GM21515 (cell line): ENCODE measurements around the gene MAGI1.
"Not testable (repeated sequence)": the region's sequence is repeated elsewhere in the genome, so short reads cannot be mapped to it uniquely, and the experiment has no call there.

ENCODE experiments used
- ATAC-seq: cut with Tn5 transposase; IDR thresholded peaks from one replicate; pipeline ENCODE4 v1.9.1; 2021; ENCODE audit not compliant: unreplicated experiment

The MAGI1 gene

DNA sequence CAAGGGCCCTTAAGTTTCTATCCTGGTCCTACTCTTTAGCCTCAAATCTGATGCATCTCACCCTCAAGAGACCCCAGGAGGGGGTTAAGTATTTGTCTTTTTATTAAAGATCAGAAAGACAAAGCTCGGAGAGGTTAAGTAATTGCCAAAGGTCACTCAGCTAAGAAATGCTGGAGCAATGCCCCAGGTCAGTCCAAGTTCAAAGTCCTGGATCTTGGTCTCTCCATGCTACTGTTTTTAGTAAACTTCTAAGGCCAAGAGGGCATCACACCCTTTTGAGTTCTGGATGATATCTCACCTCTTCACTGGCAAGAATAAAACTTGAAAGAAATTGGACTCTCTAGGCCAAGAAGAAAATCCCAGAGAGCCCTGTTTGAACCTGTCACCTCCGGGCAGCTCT is 488.6 kb downstream of the MAGI1 start:
- ATAC-seq = no peak

DNA sequence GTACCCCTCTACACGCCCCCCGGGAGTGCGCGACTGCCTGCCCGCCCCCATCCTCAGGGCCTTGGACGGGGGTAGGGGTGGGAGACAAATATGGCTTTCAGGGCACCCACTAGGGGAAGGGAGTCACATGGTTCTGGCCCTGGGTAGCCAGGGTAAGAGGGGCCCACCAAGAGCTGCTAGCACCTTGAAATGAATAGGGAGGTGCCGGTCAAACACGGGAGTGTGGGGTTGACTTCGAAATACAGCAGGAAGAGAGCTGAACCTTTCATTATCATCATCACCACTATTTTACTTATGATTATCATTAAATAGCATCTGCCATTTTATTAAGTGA is 489.1 kb downstream of the MAGI1 start:
- ATAC-seq = no peak

DNA sequence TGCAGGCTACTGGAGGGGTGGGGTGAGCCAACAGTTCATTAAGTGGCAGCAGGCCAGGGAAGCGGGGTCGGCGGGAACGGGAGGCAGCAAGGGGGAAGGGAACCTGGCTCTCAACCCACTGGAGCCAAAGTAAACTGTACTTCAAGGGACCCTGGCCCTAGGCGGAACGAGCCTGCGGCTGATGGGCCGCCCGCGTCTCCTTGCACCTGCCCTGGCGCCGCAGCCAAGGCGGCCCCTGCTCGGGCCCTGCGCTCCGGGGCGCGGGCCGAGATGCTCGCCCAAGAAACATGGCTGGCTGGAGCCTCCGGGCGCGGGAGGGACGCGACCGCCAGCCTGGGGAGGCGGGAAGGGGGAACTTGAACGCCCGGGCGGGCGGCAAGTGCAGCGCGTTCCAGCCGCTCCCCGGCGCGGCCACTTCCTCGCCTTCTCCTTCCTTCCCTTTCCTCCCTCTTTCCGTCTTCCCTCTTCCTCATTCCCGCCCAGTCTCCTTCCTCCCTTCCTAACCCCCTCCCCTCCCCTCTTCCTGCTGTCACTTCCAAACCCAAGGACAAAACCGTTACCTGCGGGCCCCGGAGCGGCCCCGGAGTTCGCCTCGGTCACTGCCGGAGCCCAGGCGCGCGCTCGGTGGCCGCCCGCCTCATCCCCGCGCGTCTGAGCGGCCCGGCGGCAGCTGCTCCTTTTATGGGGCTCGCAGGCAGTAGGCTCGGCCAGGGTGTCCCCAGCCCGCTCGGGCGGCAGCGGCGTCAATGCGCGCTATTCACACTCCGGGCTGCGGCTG is 489.7 kb downstream of the MAGI1 start:
- no peak for ATAC-seq

DNA sequence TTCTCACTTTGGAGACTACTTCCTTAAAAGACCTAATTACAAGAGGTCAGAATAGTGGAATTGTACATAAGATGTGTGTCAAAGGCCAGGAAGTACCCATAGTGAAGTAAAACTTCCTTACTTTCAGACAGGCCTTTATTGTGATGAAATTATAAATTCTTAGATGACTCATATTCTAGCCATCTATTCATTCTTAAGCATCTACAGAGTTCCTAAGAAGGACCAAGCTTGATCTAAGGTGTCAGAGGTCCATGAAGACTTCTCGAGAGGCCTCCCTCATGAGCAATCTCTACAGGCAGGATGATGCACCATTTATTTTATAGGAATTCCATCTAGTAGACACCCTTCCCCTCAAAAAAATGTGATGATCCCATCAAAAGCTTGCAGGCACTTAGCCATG is 493.3 kb downstream of the MAGI1 start:
- no peak for ATAC-seq

DNA sequence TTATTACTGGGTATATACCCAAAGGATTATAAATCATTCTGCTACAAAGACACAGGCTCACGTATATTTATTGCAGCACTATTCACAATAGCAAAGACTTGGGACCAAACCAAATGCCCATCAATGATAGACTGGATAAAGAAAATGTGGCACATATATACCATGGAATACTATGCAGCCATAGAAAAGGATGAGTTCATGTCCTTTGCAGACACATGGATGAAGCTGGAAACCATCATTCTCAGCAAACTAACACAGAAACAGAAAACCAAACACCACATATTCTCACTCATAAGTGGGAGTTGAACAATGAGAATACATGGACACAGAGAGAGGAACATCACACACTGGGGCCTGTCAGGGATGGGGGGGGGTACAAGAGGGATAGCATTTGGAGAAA is 495.3 kb downstream of the MAGI1 start:
- ATAC-seq = not testable (repeated sequence)

DNA sequence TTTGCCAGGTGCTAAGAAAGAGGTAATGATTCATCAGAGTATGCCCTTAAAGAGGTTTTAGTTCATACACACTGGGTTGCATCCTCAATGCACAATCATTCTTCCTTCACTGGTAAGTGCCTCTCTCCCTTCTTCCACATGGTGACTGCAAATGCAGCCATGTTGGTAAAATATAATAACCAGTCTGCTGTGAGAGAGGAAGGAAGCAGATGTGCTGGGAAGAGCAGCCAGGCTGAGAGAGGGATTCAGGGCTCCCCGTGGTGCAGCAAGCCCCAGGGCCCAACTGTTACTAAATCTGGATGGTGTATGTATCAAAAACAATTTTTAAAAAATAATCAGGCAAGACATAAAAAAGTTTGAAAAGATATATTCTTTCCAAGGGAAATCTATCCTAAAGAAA is 498.1 kb downstream of the MAGI1 start:
- no peak for ATAC-seq

DNA sequence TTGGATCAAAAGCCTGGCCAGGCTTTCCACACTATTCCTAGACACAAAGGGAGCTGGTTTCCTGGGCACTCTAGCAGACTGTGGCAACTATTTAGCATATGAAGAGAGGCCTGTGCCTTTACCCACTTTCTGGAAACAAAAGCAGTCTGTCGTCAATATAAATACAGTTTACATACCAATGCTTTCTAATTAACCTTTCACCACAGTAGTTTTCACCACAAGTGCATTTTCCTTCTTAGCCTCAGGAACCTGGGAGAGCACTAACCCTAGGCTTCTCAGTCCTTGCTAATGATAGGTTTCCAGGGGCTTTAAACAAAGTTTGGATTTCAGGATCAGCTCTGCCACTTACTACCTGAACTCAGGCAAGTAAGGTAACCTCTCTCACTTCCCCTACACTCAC is 499.1 kb downstream of the MAGI1 start:
- no peak for ATAC-seq

DNA sequence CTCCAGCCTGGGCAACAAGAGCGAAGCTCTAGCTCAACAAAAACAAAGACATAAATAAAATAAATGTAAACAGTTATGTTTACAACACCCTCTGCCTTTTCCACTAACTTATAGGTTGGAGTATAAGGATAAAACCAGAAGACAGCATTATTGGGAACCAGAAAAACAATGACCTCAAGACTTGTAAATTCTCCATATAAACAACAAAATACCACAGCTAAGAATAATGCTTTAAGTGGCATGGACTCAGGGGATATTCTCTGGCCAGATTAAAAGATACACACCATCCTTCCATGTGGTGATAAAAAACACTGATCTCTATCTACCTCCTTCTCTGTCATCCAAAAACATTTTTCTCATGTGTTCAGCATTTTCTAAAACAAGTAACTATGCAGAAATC is 500.6 kb downstream of the MAGI1 start:
- no peak for ATAC-seq

DNA sequence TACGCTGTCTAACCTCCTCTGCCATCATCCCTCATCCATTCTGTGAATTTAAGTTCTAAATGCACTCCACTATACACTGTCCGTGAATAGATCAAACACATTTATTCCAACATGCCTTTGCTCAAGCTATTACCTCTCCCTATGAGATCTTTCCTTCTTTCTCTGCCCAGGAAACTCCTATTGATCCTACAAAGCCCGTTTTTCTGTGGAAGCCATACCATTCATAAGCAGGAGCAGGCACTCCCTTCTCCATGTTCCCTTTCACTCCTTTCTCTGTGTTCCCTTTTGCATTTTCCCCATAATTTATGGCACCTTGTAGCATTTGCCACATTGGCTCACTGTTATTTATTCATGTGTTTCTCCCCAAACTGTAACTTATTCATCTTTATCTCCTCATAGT is 501.6 kb downstream of the MAGI1 start:
- no peak for ATAC-seq

DNA sequence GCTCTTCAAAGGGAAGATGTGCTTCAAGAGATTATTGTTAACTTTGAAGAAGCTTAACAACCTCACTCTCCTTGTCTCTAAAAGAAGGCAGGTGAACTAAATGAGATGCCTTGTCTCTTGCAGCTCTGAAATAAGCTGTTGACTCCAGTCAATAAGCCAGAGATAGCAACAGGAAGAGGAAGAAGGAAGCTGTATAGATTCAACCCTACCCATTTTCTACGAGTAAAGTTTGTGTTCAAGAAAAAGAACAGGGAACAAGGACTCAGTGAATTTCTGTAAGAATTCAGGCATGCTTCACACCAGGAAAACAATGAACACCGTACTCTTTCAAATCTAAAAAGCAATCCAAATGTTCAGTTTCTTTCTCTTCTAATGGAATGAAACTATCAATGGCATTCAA is 503.5 kb downstream of the MAGI1 start:
- ATAC-seq = no peak

DNA sequence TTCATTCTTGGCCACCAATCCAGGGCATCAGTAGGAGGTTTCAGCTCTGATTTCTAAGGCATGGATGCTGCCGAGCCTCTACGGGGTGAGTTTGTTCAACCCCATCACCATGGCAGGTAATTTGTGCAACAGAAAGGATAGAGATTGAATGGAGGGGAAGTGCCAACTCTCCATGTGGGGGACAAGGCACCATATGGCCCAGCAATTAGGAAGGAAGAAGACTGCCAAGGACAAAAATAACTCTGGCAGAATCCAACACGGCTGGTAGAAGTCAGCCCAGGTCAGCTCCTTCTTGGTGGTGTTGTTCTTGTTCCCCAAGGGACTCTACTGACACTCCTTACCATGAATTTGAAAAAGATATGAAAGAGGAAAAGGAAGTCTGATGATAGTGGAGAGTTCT is 503.9 kb downstream of the MAGI1 start:
- ATAC-seq = no peak

DNA sequence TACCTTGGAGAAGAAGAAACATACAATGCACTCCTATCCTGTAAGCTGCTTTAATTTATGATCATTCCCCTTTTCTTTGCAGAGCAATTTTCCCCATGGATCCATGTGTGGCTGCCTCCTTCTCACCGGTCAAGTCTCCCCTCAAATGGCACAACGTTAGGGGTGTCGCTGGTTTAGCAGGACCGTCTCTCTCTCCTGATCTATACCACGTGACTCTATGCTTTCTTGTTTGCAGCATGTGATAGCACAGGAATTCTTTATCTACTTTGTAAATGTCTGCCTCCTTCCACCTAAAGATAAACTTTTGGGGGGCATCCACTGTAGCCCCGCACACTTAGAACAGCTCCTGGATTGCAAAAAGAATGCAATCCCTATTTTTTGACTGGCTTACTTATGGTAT is 506.0 kb downstream of the MAGI1 start:
- ATAC-seq = no peak

DNA sequence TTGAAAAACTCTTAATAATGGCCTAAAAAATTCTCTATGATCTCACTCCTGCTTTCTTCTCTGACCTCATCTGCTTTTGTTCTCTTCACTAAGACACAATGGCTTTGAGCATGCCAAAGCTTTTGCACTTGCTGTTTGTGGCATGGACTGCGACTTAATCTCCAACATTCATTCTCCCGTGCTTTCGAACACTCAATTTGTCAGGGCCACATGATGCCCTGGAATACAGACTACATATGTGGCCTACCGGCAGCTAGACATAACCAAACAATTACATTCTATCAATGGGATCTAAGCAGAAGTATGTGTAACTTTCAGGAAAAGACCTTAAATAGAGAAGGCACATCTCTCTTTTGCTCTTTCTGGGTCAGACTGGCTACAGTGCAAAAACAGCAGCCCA is 506.5 kb downstream of the MAGI1 start:
- ATAC-seq = no peak

DNA sequence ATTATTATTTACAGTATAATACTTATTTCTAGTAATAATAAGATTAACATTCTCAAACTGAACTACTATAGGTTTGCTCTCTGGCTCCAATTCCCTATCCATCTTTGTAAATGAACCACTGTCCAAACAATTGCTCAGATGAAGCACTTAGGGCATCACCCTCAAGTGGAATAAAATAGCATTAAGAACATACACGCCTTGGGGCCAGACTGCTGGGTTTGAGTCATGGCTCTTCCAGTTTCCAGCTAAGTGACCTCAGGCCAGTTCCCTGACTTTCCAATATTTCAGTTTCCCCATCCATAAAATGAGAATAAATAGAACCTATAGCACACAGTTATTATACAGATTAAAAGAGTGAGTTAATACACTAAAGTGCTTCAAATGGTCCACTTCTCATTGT is 507.2 kb downstream of the MAGI1 start:
- no peak for ATAC-seq

DNA sequence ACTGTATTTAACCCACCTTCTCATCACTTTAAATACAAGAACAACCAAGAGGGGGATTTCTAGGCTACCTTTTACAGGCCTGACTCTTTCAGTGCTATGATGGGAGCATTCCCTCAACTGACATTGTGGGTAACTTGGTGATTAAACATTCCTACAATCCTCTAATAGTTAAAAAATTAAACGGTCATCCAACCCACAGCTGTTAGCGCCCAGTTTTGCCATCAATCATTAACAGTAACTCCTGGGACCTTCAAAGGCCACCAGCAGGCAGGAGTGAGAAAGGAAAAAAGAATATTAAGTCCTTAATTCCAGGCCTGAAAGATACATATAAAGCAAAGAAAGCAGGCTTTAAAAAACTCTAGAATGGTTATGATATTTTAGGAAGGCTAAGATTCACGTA is 512.1 kb downstream of the MAGI1 start:
- ATAC-seq = no peak

DNA sequence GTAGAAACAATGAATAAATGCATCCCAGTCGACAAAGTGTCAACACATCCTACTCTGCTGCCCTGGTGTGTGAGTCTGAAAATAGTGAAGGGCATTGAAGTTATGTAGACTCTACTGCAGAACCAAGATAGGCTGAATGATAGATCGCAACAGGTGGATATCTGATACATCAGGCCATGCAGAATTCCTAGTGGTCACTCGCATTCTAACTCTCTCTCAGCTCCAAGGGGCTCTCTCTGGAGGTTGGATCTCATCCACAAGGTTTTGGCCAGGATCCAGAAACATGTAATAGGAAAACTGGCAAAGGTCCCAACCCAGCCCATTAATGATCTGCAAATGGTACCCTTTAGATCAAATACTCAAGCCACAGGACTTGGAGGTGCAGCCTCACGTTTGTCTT is 514.1 kb downstream of the MAGI1 start:
- ATAC-seq = no peak

DNA sequence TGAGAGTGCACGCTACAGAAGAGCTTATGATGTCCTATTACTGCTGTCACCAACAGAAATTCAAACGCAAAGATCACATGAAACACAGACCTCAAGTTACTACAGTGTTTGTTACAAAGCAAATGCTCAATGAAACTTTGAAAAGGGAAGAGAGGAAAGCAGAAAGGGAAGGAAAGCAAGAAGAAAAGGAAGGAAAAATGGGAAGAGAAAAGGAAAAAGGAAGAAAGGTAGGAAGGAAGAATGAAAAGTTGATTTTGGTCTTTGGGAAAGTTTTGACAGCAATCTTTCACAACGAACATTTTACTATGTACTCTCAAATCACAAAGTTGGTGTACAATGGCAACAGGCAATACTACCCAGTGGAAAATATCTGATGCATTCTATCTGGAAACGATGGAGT is 514.8 kb downstream of the MAGI1 start:
- no peak for ATAC-seq

DNA sequence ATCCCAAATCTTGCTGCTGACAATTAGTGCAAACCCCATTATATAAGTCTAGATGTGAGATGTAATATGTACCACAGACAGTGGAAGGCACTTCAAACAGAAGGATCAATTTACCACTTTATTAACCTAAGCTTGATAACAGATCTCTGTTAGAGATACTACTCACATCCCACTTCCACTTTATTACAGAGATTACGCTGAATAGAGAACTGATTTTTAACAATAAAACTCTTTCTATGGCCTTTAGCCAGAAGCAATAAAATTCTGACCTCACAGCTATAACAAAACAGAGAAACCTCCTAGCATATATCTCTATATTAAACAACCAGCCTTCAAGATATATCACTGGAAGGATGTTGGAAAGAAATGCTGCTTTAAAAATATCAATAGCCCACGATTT is 517.7 kb downstream of the MAGI1 start:
- ATAC-seq = no peak

DNA sequence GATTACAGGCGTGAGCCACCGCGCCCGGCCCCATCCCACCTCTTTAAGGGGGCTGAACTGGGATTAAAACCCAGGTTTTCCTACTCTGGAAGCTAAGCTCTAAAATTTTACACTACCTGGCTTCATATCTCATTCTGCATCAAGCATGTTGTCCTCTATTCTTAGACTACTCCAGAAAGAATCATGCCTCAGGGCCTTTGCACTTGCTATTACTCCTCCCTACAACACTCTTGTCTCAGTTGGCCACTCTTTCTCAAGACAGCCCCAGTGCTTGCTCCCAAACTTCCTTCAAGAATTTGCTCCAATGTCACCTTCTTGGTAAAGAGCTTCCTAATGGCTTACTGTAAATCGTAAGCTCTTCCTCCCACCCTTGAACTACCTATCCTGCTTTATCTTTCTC is 521.7 kb downstream of the MAGI1 start:
- no peak for ATAC-seq

DNA sequence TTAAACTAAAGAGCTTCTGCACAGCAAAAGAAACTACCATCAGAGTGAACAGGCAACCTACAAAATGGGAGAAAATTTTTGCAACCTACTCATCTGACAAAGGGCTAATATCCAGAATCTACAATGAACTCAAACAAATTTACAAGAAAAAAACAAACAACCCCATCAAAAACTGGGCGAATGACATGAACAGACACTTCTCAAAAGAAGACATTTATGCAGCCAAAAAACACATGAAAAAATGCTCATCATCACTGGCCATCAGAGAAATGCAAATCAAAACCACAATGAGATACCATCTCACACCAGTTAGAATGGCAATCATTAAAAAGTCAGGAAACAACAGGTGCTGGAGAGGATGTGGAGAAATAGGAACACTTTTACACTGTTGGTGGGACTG is 524.4 kb downstream of the MAGI1 start:
- ATAC-seq = not testable (repeated sequence)

DNA sequence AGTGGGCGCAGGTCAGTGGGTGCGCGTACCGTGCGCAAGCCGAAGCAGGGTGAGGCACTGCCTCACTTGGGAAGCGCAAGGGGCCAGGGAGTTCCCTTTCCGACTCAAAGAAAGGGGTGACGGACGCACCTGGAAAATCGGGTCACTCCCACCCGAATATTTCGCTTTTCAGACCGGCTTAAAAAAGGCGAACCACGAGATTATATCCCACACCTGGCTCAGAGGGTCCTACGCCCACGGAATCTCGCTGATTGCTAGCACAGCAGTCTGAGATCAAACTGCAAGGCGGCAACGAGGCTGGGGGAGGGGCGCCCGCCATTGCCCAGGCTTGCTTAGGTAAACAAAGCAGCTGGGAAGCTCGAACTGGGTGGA is 529.3 kb downstream of the MAGI1 start:
- ATAC-seq = not testable (repeated sequence)

DNA sequence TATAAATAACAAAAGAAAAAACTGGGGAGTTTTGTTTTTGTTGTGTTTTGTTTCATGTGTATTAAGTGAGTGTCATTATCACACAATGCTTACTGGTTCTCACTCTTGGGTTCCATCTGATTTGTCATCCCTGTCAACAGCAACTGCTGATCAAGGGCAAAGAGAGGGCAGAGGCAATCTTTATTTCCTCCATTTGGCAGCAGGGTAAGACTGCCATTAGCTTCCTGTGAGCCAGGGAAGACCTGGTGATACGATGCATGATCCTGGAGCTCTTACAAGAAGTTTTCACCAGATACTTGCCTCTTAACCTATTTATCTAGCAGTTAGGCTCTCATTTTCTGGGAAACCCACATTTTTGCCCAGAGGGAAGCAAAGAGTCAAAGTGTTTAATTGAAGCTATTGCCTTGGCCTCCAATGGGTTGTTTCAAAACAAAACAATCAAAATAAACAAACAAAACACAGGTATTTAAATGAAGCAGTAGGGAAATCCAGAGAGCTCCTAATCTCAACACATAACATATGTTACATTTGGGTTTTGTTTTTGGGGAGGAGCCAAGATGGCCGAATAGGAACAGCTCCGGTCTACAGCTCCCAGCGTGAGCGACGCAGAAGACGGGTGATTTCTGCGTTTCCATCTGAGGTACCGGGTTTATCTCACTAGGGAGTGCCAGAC is 529.8 kb downstream of the MAGI1 start:
- ATAC-seq = no peak

DNA sequence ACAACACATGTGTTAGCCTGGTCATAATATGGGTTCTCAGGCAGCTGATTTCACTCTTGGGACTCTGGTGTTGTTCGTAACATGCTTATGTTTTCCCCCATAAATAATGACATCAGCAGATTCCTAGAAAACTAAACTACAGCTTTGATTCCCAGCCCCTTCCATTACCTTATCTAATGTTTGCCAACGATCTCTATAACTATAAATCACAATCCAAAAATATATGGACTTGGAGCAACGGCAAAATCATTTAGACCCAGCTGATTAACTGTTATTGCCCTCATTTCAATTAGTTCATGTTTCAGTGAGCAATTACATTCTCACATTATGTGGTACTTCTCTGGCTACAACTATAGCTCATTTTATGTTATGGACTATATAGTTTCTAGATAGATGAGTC is 531.3 kb downstream of the MAGI1 start:
- ATAC-seq = no peak
